ENCODE measurements around the gene HM13. TPM values are rescaled to one million over a fixed set of nuclear protein-coding genes. Genes with fewer than 3 reads are reported as not detected.
A peak's percentile ranks its signal among the peaks of the same experiment; 100 is the strongest.

Gene HM13
- total and polyA plus RNA-seq, 2 of the 13 experiments (the other 11 are each of a cell fraction or from before 2014, with no cell fraction given) = 118 to 243 TPM

DNA sequence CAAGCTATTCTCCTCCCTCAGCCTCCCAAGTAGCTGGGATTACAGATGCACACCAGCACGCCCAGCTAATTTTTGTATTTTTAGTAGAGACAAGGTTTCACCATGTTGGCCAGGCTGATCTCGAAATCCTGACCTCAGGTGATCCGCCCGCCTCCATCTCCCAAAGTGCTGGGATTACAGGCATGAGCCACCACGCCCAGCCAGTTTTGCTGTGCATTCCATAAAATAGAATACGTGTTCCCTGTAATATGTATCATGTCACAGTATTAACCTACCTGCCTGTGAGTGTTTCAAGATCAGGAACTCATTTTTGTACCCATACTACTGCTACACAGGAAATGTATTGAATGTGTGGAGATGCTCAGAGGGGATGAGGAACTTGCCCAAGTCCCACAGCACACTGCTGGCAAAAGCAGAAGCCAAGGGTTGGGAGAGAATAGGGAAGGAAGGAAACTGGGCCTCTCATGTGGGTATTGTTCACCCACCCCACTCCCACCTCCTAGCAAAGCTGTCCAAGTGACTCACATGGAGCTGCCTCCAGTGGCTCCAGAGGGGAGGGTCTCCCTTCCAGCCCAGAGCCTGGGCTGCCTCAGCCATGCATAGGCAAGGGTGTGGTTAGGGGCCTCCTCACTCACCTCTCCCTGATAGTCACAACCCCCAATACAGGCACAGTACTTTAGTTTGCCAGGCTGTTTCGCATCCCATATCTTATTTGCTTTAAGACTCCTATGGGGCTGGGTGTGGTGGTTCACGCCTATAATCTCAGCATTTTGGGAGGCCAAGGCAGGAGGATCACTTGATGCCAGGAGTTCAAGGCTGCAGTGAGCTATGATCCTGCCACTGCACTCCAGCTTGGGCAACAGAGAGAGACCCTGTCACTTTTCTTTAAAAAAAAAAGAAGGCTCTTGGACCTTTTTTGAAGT lies 9.4 kb downstream of the HM13 start (continued):
- TF ChIP-seq, protein P1, sequence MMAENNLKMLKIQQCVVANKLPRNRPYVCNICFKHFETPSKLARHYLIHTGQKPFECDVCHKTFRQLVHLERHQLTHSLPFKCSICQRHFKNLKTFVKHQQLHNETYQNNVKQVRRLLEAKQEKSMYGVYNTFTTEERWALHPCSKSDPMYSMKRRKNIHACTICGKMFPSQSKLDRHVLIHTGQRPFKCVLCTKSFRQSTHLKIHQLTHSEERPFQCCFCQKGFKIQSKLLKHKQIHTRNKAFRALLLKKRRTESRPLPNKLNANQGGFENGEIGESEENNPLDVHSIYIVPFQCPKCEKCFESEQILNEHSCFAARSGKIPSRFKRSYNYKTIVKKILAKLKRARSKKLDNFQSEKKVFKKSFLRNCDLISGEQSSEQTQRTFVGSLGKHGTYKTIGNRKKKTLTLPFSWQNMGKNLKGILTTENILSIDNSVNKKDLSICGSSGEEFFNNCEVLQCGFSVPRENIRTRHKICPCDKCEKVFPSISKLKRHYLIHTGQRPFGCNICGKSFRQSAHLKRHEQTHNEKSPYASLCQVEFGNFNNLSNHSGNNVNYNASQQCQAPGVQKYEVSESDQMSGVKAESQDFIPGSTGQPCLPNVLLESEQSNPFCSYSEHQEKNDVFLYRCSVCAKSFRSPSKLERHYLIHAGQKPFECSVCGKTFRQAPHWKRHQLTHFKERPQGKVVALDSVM (CRISPR knock-in tag; IDR thresholded peaks at IDR 0.05) = peak; percentile 46; the same call in 1 of the 2 replicates
- TF ChIP-seq ZNF772 (CRISPR knock-in tag; IDR thresholded peaks at IDR 0.05) (no peak), TCF7L2 (IDR thresholded peaks at IDR 0.05; ENCODE audit: low read depth, low read length) (no peak), ZNF121 (CRISPR knock-in tag; IDR thresholded peaks at IDR 0.05) (no peak), REXO4 (CRISPR knock-in tag; IDR thresholded peaks at IDR 0.05; ENCODE audit: borderline replicate concordance) (no peak)
- TF ChIP-seq, protein P2, sequence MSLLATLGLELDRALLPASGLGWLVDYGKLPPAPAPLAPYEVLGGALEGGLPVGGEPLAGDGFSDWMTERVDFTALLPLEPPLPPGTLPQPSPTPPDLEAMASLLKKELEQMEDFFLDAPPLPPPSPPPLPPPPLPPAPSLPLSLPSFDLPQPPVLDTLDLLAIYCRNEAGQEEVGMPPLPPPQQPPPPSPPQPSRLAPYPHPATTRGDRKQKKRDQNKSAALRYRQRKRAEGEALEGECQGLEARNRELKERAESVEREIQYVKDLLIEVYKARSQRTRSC (CRISPR knock-in tag; IDR thresholded peaks at IDR 0.05; ENCODE audit: low read depth) = no peak

DNA sequence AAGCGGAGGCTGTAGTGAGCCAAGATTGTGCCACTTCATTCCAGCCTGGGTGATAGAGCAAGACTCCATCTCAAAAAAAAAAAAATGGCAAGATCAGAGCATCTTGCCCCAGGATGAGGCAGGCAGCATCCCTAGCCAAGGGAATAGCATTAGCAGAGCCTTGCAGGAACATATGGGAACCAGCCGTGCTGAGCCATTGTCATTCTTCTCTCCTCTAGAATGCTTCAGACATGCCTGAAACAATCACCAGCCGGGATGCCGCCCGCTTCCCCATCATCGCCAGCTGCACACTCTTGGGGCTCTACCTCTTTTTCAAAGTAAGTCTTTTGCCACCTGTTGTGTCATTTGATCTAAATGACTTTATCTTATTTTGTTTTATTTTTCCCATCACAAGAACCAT lies 13.0 kb downstream of the HM13 start:
- Histone ChIP-seq H3K27ac (ENCODE audit: extremely low read length, insufficient read depth, low read length) (no peak overlapping the region), H3K4me1 (ENCODE audit: insufficient read depth, low read length) (no peaks in the 10 kb centered on the region), H3K4me3 (replicated peaks in 1 of 3; ENCODE audit: insufficient read depth in 1 of 3, low read depth in 2 of 3, low read length in 3 of 3) (no peak overlapping the region), H2AFZ (ENCODE audit: low read length) (no peak overlapping the region), H3K27me3 (ENCODE audit: control insufficient read depth in 1 of 2, insufficient read depth in 2 of 2, low read length in 2 of 2) (no peaks in the 10 kb centered on the region), H3K4me2 (ENCODE audit: low read depth, low read length) (no peak overlapping the region), H3K36me3 (replicated peaks in 1 of 2; ENCODE audit: control insufficient read depth in 1 of 2, insufficient read depth in 2 of 2, low read length in 2 of 2) (peaks cover 40 to 86% of the 10 kb centered on the region in 2 experiments), H3K79me2 (ENCODE audit: insufficient read depth, low read length) (peaks cover 28% of the 10 kb centered on the region), H3K9me3 (ENCODE audit: low read length) (no peaks in the 10 kb centered on the region), H4K20me1 (ENCODE audit: insufficient read depth, low read length) (peaks cover 29% of the 10 kb centered on the region), H3K9ac (ENCODE audit: insufficient read depth, low read depth, low read length) (no peak overlapping the region)
- intact Hi-C loops (cut with micrococcal nuclease; ENCODE audit: unreplicated experiment) = no loop called here
- ChIA-PET CTCF (ENCODE audit: low intra/inter-chr PET ratio, low total read pairs) (no interaction called here), POLR2A (no interaction called here)
- no peak for ATAC-seq
- WGBS (ENCODE audit: low lambda C conversion rate) = 98% methylated on average over 6 of the region's 6 CpGs
- no peak for FAIRE-seq
- in situ Hi-C loops (cut with HindIII; ENCODE audit: extremely low pct_ligation_motif_present, low pct_unique_long_range_greater_than_20kb) = no loop called here
- no TSS peak for BruUV-seq (replicated peaks)
- DNase-seq (ENCODE audit: low spot score) = no peak
- no peak for TF ChIP-seq ATM (IDR thresholded peaks at IDR 0.05; ENCODE audit: borderline replicate concordance)

Data from HepG2 (cell line).